Activated CD8-positive, alpha-beta T cell treated with anti-CD3 and anti-CD28 coated beads for 36 hours (primary cell): Measurements from ENCODE around the gene GRXCR2. TPM values are rescaled to one million over a fixed set of nuclear protein-coding genes. Genes with fewer than 3 reads are reported as not detected.

Source experiments
- ATAC-seq: fragments of 200-7000 bp; cut with Tn5 transposase; one replicate; pipeline ENCODE4 v1.10.0; 2021; ENCODE audit warnings: mild to moderate bottlenecking, moderate library complexity
- CTCF ChIA-PET: fragments of 350-600 bp; sonication (Branson Sonifier 250); formaldehyde crosslinking; loops from one replicate; lab custom pipeline; 2021; ENCODE audit warnings: antibody characterized with exemption; lab: Charles Lee
- POLR2A ChIA-PET: fragments of 350-600 bp; sonication (Branson Sonifier 250); formaldehyde crosslinking; loops from one replicate; lab custom pipeline; 2021; ENCODE audit warnings: antibody characterized with exemption; lab: Charles Lee
- DNase-seq: peaks from one replicate; pipeline ENCODE4 v3.0.0-alpha.2; 2020
- H3K27ac Mint-ChIP-seq: one replicate; pipeline ENCODE4 v1.8.0; 2021; ENCODE audit warnings: mild to moderate bottlenecking, mixed read lengths
- H3K27me3 Mint-ChIP-seq: one replicate; pipeline ENCODE4 v1.8.0; 2021; ENCODE audit warnings: mixed read lengths
- H3K36me3 Mint-ChIP-seq: one replicate; pipeline ENCODE4 v1.8.0; 2021; ENCODE audit warnings: low read depth, mixed read lengths
- H3K4me1 Mint-ChIP-seq: one replicate; pipeline ENCODE4 v1.8.0; 2021; ENCODE audit warnings: low read depth, mixed read lengths
- H3K4me3 Mint-ChIP-seq: one replicate; pipeline ENCODE4 v1.8.0; 2021; ENCODE audit warnings: mild to moderate bottlenecking, moderate library complexity, mixed read lengths
- H3K9me3 Mint-ChIP-seq: one replicate; pipeline ENCODE4 v1.8.0; 2021; ENCODE audit warnings: mixed read lengths
- intact Hi-C: fragments of 100-400 bp; cut with micrococcal nuclease; formaldehyde crosslinking; loops from one replicate; pipeline ENCODE4 v1.10.0; 2022
- total RNA-seq, 2 experiments: library from RNA; stranded (reverse); gene quantifications; one replicate each; pipeline ENCODE4 v1.2.3, GENCODE V29; 2021
- TF ChIP-seq, protein P1 (sequence below): fragments of 200-600 bp; IDR thresholded peaks from one replicate; pipeline ENCODE4 v1.8.0; 2022; ENCODE audit warnings: antibody characterized with exemption, mild to moderate bottlenecking

GRXCR2 gene
- total RNA-seq, 2 experiments from 2014 or later = not detected

DNA sequence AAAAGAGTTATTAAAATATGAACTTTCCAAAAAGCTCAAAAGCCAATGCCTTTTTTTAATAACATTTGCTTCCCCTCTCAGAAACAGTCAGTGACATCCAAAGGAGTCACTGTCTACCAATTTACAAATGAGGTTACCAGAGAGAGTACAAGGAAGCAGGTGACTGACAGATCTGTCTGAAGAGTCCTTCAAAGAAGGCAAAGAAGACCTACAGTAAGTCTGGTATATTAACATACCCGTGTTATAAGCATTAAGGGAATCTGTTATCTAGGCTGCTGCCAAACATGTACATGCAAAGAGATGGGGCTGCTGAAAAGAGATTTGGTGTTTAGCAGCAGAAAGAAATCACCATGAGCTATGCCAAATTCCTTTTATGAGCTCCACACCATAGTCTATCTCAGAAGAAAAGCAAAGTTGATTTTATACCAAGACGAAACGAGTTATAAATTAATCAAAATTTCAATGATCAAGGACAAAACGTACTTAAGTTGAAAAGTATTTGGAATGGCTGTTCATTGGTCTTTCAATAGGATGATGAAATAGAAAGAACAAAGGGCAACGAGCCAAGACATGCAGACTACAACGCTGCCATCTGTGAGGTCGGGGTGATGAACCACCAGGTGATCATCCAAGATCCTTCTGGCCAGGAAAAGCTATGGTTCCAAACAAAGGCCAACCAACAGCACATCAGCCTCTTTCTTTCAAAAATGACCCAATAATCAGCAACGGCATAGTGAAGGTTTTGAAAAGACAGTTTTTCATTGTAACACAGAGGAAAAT lies 45.7 kb downstream of the GRXCR2 start:
- Mint-ChIP-seq H3K4me3 (no peak overlapping the region), H3K4me1 (no peaks in the 10 kb centered on the region), H3K36me3 (no peaks in the 10 kb centered on the region), H3K27me3 (peaks cover 1% of the 10 kb centered on the region), H3K27ac (no peak overlapping the region), H3K9me3 (no peaks in the 10 kb centered on the region)
- DNase-seq (no peak), ATAC-seq (no peak)
- POLR2A ChIA-PET = no interaction called here
- CTCF ChIA-PET = interaction anchor here (1.1 to 3.5 kb wide), 12 partner anchors 8 to 1623 kb away, joined by 3 to 26 read pairs (median 6); partner anchors contain the start of gene PRELID2
- intact Hi-C loops = loop anchor here (5.0 to 10.0 kb wide), 2 partner anchors 145 to 1622 kb away; no protein-coding TSS in a partner anchor
- TF ChIP-seq, protein P1, sequence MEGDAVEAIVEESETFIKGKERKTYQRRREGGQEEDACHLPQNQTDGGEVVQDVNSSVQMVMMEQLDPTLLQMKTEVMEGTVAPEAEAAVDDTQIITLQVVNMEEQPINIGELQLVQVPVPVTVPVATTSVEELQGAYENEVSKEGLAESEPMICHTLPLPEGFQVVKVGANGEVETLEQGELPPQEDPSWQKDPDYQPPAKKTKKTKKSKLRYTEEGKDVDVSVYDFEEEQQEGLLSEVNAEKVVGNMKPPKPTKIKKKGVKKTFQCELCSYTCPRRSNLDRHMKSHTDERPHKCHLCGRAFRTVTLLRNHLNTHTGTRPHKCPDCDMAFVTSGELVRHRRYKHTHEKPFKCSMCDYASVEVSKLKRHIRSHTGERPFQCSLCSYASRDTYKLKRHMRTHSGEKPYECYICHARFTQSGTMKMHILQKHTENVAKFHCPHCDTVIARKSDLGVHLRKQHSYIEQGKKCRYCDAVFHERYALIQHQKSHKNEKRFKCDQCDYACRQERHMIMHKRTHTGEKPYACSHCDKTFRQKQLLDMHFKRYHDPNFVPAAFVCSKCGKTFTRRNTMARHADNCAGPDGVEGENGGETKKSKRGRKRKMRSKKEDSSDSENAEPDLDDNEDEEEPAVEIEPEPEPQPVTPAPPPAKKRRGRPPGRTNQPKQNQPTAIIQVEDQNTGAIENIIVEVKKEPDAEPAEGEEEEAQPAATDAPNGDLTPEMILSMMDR = no peak

DNA sequence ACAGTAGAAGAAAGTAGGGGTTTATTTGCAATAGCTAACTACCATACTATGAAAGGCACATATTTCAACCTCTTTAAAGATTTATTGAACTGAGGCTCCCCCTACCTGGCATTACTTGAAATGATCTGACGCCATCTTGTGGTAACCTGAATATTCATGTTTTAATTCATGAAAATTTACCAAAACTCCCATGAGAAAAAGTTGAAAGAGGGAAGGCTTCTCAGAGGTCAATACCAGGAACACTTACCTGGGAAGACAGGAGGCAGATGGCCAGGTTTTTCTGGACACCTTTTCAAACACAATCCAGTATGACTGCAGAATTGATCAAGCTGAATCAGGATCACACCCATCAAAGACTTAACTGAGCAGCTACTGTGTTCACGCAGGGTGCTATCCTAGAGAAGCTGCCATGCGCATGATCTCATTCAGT lies 47.0 kb downstream of the GRXCR2 start:
- H3K36me3 Mint-ChIP-seq = no peaks in the 10 kb centered on the region
- H3K27ac Mint-ChIP-seq = no peak overlapping the region
- H3K9me3 Mint-ChIP-seq = no peaks in the 10 kb centered on the region
- no peaks in the 10 kb centered on the region for H3K4me1 Mint-ChIP-seq
- DNase-seq (no peak), ATAC-seq (no peak)
- ChIA-PET CTCF (interaction anchor here (0.6 to 3.5 kb wide), 27 partner anchors 9 to 1622 kb away, joined by 3 to 26 read pairs (median 3); partner anchors contain the start of gene PRELID2), POLR2A (no interaction called here)
- H3K4me3 Mint-ChIP-seq = no peak overlapping the region
- TF ChIP-seq, protein P1 = peak; percentile 86
- intact Hi-C loops = loop anchor here (5.0 to 10.0 kb wide), 2 partner anchors 143 to 1621 kb away; no protein-coding TSS in a partner anchor
- H3K27me3 Mint-ChIP-seq = peaks cover 1% of the 10 kb centered on the region

DNA sequence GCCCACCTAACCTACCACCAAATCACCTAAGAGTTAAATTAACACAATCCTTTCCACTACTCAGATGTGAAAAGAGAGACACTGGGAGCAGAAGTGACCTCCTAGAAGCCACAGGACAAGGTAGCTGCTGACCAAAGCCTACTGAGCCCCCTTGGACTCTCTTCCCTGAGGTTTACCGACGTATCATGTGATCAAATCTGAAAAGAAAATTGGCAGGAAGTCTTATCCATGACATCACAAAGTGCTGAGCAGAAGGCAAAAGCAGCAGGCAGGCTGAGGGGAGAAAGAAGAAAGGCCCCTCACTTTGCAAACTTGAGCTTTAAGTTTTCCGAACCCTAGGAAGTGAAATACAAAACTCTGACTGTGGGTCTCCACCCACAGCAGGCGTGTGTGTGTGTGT lies 48.8 kb downstream of the GRXCR2 start:
- ChIA-PET CTCF (interaction anchor here (1.1 to 3.5 kb wide), 5 partner anchors 9 to 1621 kb away, joined by 3 to 26 read pairs (median 5); partner anchors contain the start of gene PRELID2), POLR2A (no interaction called here)
- H3K27ac Mint-ChIP-seq = no peak overlapping the region
- intact Hi-C loops = loop anchor here (5.0 to 10.0 kb wide), 2 partner anchors 127 to 1619 kb away; no protein-coding TSS in a partner anchor
- no peak overlapping the region for H3K4me3 Mint-ChIP-seq
- H3K36me3 Mint-ChIP-seq = no peaks in the 10 kb centered on the region
- DNase-seq (no peak), ATAC-seq (no peak)
- H3K4me1 Mint-ChIP-seq = no peaks in the 10 kb centered on the region
- H3K9me3 Mint-ChIP-seq = no peaks in the 10 kb centered on the region
- H3K27me3 Mint-ChIP-seq = peaks cover 1% of the 10 kb centered on the region
- TF ChIP-seq, protein P1 = no peak

DNA sequence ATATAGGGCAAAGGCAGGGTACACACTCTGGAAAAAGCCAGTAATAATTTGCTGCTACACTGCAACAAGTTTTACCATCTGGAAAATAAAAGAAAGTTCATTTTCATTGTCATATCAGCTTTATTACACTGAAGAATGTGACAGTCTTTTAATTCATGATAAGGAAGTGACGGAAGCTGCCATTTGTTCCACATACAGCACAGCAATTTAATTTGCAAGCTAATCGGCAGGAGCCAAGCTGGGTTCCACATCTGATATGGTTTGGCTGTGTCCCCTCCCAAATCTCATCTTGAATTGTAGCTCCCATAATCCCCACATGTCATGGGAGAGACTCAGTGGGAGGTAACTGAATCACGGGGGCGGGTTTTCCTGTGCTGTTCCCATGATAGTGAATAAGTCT lies 54.2 kb downstream of the GRXCR2 start:
- DNase-seq = no peak
- intact Hi-C loops = no loop called here
- Mint-ChIP-seq H3K36me3 (no peaks in the 10 kb centered on the region), H3K27me3 (no peaks in the 10 kb centered on the region), H3K9me3 (no peaks in the 10 kb centered on the region), H3K27ac (no peak overlapping the region), H3K4me3 (no peak overlapping the region), H3K4me1 (no peaks in the 10 kb centered on the region)
- ATAC-seq = no peak
- TF ChIP-seq, protein P1 = no peak
- POLR2A ChIA-PET = no interaction called here
- CTCF ChIA-PET = no interaction called here

DNA sequence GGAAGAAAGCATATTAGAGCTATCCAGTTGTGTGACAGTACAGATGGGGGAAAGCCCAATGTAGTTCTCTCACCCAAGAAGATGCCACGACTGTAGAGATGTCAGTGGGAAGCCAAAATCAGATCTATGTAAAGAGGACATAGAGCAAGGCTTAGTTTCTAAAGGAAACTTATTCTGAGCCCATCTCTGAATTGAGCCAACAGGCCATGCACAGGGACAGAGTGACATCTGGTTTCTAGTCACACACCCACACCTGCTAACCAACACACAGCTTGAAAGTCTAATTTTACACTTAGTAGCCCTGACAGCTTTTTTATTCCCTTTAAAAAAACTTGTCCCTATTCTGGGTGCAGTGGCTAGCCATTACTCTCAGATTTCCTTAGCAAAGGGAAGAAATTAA lies 59.9 kb downstream of the GRXCR2 start:
- POLR2A ChIA-PET = interaction anchor here (0.5 kb wide), 1 partner anchor 758 kb away, joined by 3 read pairs; no protein-coding TSS in a partner anchor
- no peak overlapping the region for H3K27ac Mint-ChIP-seq
- no peaks in the 10 kb centered on the region for H3K4me1 Mint-ChIP-seq

More for the DNA sequence above, 59.9 kb downstream of the GRXCR2 start:
- H3K4me3 Mint-ChIP-seq = no peak overlapping the region
- no peaks in the 10 kb centered on the region for H3K36me3 Mint-ChIP-seq
- no peak for DNase-seq
- no peak for ATAC-seq
- CTCF ChIA-PET = interaction anchor here (1.1 to 1.5 kb wide), 2 partner anchors 13 to 14 kb away, joined by 3 read pairs; no protein-coding TSS in a partner anchor
- H3K27me3 Mint-ChIP-seq = no peaks in the 10 kb centered on the region
- TF ChIP-seq, protein P1 = no peak
- H3K9me3 Mint-ChIP-seq = no peaks in the 10 kb centered on the region
- intact Hi-C loops = no loop called here
